Mononuclear cell (primary cell): ENCODE results near the gene SERPINE1. TPM values are rescaled to one million over a fixed set of nuclear protein-coding genes. Genes with fewer than 3 reads are reported as not detected.
"Not testable (repeated sequence)": the region's sequence is repeated elsewhere in the genome, so short reads cannot be mapped to it uniquely, and the experiment has no call there.

Source experiments
- H3K27me3 ChIP-seq: 2 replicates; pipeline ENCODE4 v1.6.0; 2011; ENCODE audit warnings: low read length, control low read depth; ENCODE audit not compliant: insufficient read depth
- H3K4me1 ChIP-seq: 2 replicates; pipeline ENCODE4 v1.5.1; 2011; ENCODE audit warnings: mild to moderate bottlenecking, low read length, control low read depth; ENCODE audit not compliant: insufficient read depth
- H3K4me3 ChIP-seq: 2 replicates; pipeline ENCODE4 v1.5.1; 2011; ENCODE audit warnings: mild to moderate bottlenecking, low read length, moderate library complexity
- H3K9me3 ChIP-seq: 2 replicates; pipeline ENCODE4 v1.5.1; 2011; ENCODE audit warnings: low read depth, mild to moderate bottlenecking, control low read depth, low read length
- total RNA-seq: library from RNA; depleted of rRNA; stranded (reverse); fragments of >200 nt; gene quantifications from one replicate; pipeline ENCODE4 v1.2.3, GENCODE V29; 2012

The SERPINE1 gene
- total RNA-seq: 2.3 TPM

GRCh38 chr7:101126651-101127459, at the start of gene SERPINE1:
Gene SERPINE1, plus strand, starts transcription at chr7:101127104. Its CDS starts 1,290 bp downstream, at chr7:101128394.
- no peak within 1 kb of the TSS for H3K4me3 ChIP-seq
- H3K9me3 ChIP-seq: no peaks in the 10 kb centered on the region
- H3K27me3 ChIP-seq: peaks cover 6% of the 10 kb centered on the region
- H3K4me1 ChIP-seq: peaks cover 44% of the 10 kb centered on the region

- Histone ChIP-seq H3K27me3 (no peaks in the 10 kb centered on the region), H3K9me3 (no peaks in the 10 kb centered on the region), H3K4me1 (peaks cover 5% of the 10 kb centered on the region), H3K4me3 (no peak overlapping the region)
These were observed 49.4 kb upstream of the SERPINE1 start for GRCh38 chr7:101077303-101078086.

DNA sequence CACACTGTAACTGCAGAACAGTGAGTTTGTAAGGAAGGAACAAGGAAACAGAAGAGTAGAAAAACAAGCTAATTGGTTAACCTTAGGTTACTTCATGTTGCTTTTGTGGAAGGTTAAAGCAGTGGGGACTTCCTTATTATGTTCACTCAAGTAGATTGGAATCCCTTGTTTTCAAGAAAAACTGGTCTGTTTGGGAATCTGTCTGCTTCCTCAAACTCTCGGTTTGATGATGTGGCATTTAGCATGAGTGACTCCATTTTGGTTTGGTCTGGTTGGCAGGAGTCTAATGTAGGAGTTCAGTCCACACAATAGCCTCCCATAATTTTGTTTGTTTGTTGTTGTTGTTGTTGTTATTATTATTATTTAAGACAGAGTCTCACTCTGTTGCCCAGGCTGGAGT, 45.5 kb upstream of the SERPINE1 start:
- Histone ChIP-seq H3K4me1 (peaks cover 20% of the 10 kb centered on the region), H3K4me3 (no peak overlapping the region), H3K9me3 (no peaks in the 10 kb centered on the region), H3K27me3 (no peaks in the 10 kb centered on the region)

- Histone ChIP-seq H3K4me1 (peaks cover 29% of the 10 kb centered on the region), H3K27me3 (no peaks in the 10 kb centered on the region), H3K4me3 (peak overlapping the region; percentile 91), H3K9me3 (no peaks in the 10 kb centered on the region)
These were observed 42.1 kb upstream of the SERPINE1 start for GRCh38 chr7:101084865-101085161.

GRCh38 chr7:101085162-101085964, 41.5 kb upstream of the SERPINE1 start, which contains the start of gene TRIM56:
Gene TRIM56, plus strand, starts transcription at chr7:101085481. Its CDS starts 1,832 bp downstream, at chr7:101087313.
- Histone ChIP-seq H3K27me3 (no peaks in the 10 kb centered on the region), H3K4me3 (peak within 1 kb of the TSS; percentile 91), H3K9me3 (no peaks in the 10 kb centered on the region), H3K4me1 (peaks cover 29% of the 10 kb centered on the region)

- Histone ChIP-seq H3K4me1 (peaks cover 29% of the 10 kb centered on the region), H3K9me3 (no peaks in the 10 kb centered on the region), H3K4me3 (no peak overlapping the region), H3K27me3 (no peaks in the 10 kb centered on the region)
These were observed 39.4 kb upstream of the SERPINE1 start for GRCh38 chr7:101087334-101088068.

DNA sequence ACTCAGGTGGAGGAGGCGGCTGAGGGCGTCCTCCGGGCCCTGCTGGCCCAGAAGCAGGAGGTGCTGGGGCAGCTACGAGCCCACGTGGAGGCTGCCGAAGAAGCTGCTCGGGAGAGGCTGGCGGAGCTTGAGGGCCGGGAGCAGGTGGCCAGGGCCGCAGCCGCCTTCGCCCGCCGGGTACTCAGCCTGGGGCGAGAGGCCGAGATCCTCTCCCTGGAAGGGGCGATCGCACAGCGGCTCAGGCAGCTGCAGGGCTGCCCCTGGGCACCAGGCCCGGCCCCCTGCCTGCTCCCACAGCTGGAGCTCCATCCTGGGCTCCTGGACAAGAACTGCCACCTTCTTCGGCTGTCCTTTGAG, 38.9 kb upstream of the SERPINE1 start:
- Histone ChIP-seq H3K4me1 (peaks cover 29% of the 10 kb centered on the region), H3K4me3 (no peak overlapping the region), H3K27me3 (no peaks in the 10 kb centered on the region), H3K9me3 (no peaks in the 10 kb centered on the region)

GRCh38 chr7:101088858-101089529, 37.9 kb upstream of the SERPINE1 start:
- H3K4me3 ChIP-seq: no peak overlapping the region
- no peaks in the 10 kb centered on the region for H3K27me3 ChIP-seq
- no peaks in the 10 kb centered on the region for H3K9me3 ChIP-seq
- H3K4me1 ChIP-seq: peaks cover 29% of the 10 kb centered on the region

- H3K9me3 ChIP-seq: no peaks in the 10 kb centered on the region
- H3K4me3 ChIP-seq: no peak overlapping the region
- no peaks in the 10 kb centered on the region for H3K27me3 ChIP-seq
- peaks cover 23% of the 10 kb centered on the region for H3K4me1 ChIP-seq
These were observed 37.0 kb upstream of the SERPINE1 start for GRCh38 chr7:101089876-101090275.

GRCh38 chr7:101092266-101092905, 34.5 kb upstream of the SERPINE1 start:
- not testable (repeated sequence) for H3K4me3 ChIP-seq, H3K4me1 ChIP-seq, H3K27me3 ChIP-seq, H3K9me3 ChIP-seq

- no peak overlapping the region for H3K4me3 ChIP-seq
- no peaks in the 10 kb centered on the region for H3K9me3 ChIP-seq
- H3K4me1 ChIP-seq: peaks cover 4% of the 10 kb centered on the region
- no peaks in the 10 kb centered on the region for H3K27me3 ChIP-seq
These were observed 33.0 kb upstream of the SERPINE1 start for GRCh38 chr7:101093906-101094305.

DNA sequence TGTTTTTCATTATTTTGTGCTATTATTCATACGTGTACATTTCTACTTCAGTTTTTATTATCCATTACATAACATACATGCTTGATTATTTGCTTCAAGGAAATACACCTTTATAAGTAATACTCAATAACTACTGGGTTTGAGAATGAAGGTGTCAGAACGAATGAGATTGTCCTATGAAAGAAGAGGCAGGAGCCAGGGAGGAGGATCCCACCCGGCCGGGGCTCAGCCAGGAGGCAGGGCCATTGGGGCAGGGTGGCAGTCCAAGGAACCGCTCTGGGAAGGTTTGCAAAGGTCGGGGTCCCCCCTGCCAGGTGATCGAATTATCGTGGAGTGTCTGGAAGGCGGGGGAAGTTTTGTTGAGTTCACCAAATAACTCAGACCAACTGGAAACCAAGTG, 32.5 kb upstream of the SERPINE1 start:
- H3K4me1 ChIP-seq: peaks cover under 1% of the 10 kb centered on the region
- no peaks in the 10 kb centered on the region for H3K27me3 ChIP-seq
- H3K4me3 ChIP-seq: no peak overlapping the region
- no peaks in the 10 kb centered on the region for H3K9me3 ChIP-seq

GRCh38 chr7:101094791-101095375, 32.0 kb upstream of the SERPINE1 start:
- Histone ChIP-seq H3K27me3 (no peaks in the 10 kb centered on the region), H3K4me1 (peaks cover 6% of the 10 kb centered on the region), H3K9me3 (no peaks in the 10 kb centered on the region), H3K4me3 (no peak overlapping the region)
